HUDEP-2 (cell line): ENCODE measurements around the gene SMAGP.
"Not testable (repeated sequence)": the region's sequence is repeated elsewhere in the genome, so short reads cannot be mapped to it uniquely, and the experiment has no call there.

Source experiments
- DNase-seq, 76 experiments: peaks; one replicate each; lab custom pipeline; 2025; ENCODE audit not compliant: unreplicated experiment in 76 of 76; lab: John Stamatoyannopoulos, UW

SMAGP gene

GRCh38 chr12:51265024-51265423, 5.2 kb downstream of the SMAGP start:
- no peak for DNase-seq

GRCh38 chr12:51264297-51264696, 5.9 kb downstream of the SMAGP start:
- no peak for DNase-seq

GRCh38 chr12:51263341-51263740, 6.9 kb downstream of the SMAGP start:
- DNase-seq = no peak

GRCh38 chr12:51262758-51263177, 7.4 kb downstream of the SMAGP start:
- DNase-seq = peak in 22 of 76 experiments; percentile 9 to 36 (median 17)

GRCh38 chr12:51259600-51259999, 10.6 kb downstream of the SMAGP start:
- DNase-seq = not testable (repeated sequence)

GRCh38 chr12:51254536-51254935, 15.7 kb downstream of the SMAGP start:
- no peak for DNase-seq

- DNase-seq = no peak
Observed at GRCh38 chr12:51253276-51253675, 16.9 kb downstream of the SMAGP start.

- no peak for DNase-seq
Observed at GRCh38 chr12:51247523-51248206, 22.6 kb downstream of the SMAGP start.

GRCh38 chr12:51246254-51246853, 23.9 kb downstream of the SMAGP start:
- DNase-seq = peak in 68 of 76 experiments; percentile 15 to 89 (median 56)

- no peak for DNase-seq
Observed at GRCh38 chr12:51245476-51246253, 24.6 kb downstream of the SMAGP start.

GRCh38 chr12:51244269-51244668, 25.9 kb downstream of the SMAGP start:
- no peak for DNase-seq

- DNase-seq = no peak
Observed at GRCh38 chr12:51242876-51243275, 27.3 kb downstream of the SMAGP start.

GRCh38 chr12:51242120-51242519, 28.1 kb downstream of the SMAGP start:
- DNase-seq = no peak

GRCh38 chr12:51240971-51241370, 29.2 kb downstream of the SMAGP start:
- DNase-seq = no peak

GRCh38 chr12:51238510-51239334, 31.5 kb downstream of the SMAGP start, which contains the start of gene DAZAP2:
DAZAP2 (plus strand) TSS chr12:51238826; CDS start chr12:51238908, 82 bp downstream.
- DNase-seq = peak in 75 of 76 experiments; percentile 15 to 96 (median 91)

GRCh38 chr12:51238037-51238509, 32.1 kb downstream of the SMAGP start:
- no peak for DNase-seq

- peak in 7 of 76 experiments; percentile 9 to 53 (median 12) for DNase-seq
Observed at GRCh38 chr12:51234530-51234929, 35.7 kb downstream of the SMAGP start.

GRCh38 chr12:51232642-51233041, 37.6 kb downstream of the SMAGP start:
- no peak for DNase-seq

GRCh38 chr12:51229116-51229809, 41.0 kb downstream of the SMAGP start:
- DNase-seq = no peak

GRCh38 chr12:51227962-51228361, 42.3 kb downstream of the SMAGP start:
- DNase-seq = no peak
